AG10803 (cell line): Measurements from ENCODE around the gene TCERG1L.

Experiments used
- DNase-seq: peaks from one replicate; pipeline ENCODE4 v3.0.0; 2010; ENCODE audit warnings: low read depth
- H3K4me3 ChIP-seq: 2 replicates; pipeline ENCODE4 v1.5.1; 2011; ENCODE audit warnings: mild to moderate bottlenecking, low read length, control low read depth
- CTCF ChIP-seq: conservative IDR thresholded peaks from 2 replicates; pipeline ENCODE4 v1.5.1; 2011; ENCODE audit warnings: mild to moderate bottlenecking, low read length, control low read depth, inconsistent platforms

The TCERG1L gene

GRCh38 chr10:131221632-131222277 is 89.8 kb downstream of the TCERG1L start:
- no peak for TF ChIP-seq CTCF
- no peak for DNase-seq
- no peak overlapping the region for H3K4me3 ChIP-seq

GRCh38 chr10:131220601-131221171 is 90.8 kb downstream of the TCERG1L start:
- H3K4me3 ChIP-seq: no peak overlapping the region
- no peak for TF ChIP-seq CTCF

GRCh38 chr10:131219955-131220489 is 91.5 kb downstream of the TCERG1L start:
- DNase-seq: no peak
- H3K4me3 ChIP-seq: no peak overlapping the region
- TF ChIP-seq CTCF: no peak

More at GRCh38 chr10:131220601-131221171, 90.8 kb downstream of the TCERG1L start:
- DNase-seq: no peak

GRCh38 chr10:131219584-131219886 is 92.0 kb downstream of the TCERG1L start:
- no peak overlapping the region for H3K4me3 ChIP-seq
- TF ChIP-seq CTCF: no peak
- no peak for DNase-seq

- no peak overlapping the region for H3K4me3 ChIP-seq
- DNase-seq: no peak
- no peak for TF ChIP-seq CTCF
Measured at GRCh38 chr10:131218811-131219583, 92.5 kb downstream of the TCERG1L start.

- TF ChIP-seq CTCF: no peak
- no peak overlapping the region for H3K4me3 ChIP-seq
- no peak for DNase-seq
Measured at GRCh38 chr10:131216681-131217230, 94.8 kb downstream of the TCERG1L start.
